B cell (primary cell): ENCODE measurements around the gene CFAP20DC.

Experiments
- EZH2 ChIP-seq: IDR thresholded peaks from 2 replicates; pipeline ENCODE4 v1.6.1; 2012; ENCODE audit warnings: borderline replicate concordance, low read depth, mild to moderate bottlenecking, moderate library complexity, low read length; ENCODE audit not compliant: insufficient read depth, poor library complexity, severe bottlenecking
- TF ChIP-seq, protein P1 (sequence below): fragments of 200-600 bp; IDR thresholded peaks from one replicate; pipeline ENCODE4 v1.8.0; 2022; ENCODE audit warnings: antibody characterized with exemption, mild to moderate bottlenecking

DNA sequence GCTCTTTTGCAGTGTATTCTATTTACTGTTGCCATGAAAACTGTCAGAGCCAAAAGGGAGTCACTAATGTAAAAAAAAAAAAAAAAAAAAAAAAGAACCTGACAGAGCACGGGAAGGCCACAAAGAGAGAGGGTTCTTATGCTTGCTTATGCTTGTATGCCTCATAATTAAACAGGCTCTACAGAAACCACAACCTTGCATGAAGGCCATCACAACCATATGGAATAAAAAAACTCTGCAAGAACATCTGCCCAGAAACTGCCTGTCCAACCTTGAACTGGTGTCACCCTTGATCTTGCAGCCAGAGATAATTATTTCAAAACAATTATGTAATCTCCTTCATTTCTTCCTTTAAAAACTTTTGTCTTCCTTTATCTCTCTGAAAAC is 50.1 kb downstream of the CFAP20DC start:
- TF ChIP-seq, protein P1, sequence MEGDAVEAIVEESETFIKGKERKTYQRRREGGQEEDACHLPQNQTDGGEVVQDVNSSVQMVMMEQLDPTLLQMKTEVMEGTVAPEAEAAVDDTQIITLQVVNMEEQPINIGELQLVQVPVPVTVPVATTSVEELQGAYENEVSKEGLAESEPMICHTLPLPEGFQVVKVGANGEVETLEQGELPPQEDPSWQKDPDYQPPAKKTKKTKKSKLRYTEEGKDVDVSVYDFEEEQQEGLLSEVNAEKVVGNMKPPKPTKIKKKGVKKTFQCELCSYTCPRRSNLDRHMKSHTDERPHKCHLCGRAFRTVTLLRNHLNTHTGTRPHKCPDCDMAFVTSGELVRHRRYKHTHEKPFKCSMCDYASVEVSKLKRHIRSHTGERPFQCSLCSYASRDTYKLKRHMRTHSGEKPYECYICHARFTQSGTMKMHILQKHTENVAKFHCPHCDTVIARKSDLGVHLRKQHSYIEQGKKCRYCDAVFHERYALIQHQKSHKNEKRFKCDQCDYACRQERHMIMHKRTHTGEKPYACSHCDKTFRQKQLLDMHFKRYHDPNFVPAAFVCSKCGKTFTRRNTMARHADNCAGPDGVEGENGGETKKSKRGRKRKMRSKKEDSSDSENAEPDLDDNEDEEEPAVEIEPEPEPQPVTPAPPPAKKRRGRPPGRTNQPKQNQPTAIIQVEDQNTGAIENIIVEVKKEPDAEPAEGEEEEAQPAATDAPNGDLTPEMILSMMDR, result no peak
- no peak for TF ChIP-seq EZH2
